H9 (cell line): Measurements from ENCODE around the gene SLC38A9. TPM values are rescaled to one million over a fixed set of nuclear protein-coding genes. Genes with fewer than 3 reads are reported as not detected.

Experiments
- DNase-seq: peaks from one replicate; pipeline ENCODE4 v3.0.0-alpha.2; 2017
- H2AFZ ChIP-seq: one replicate; pipeline ENCODE4 v1.6.1; 2013; ENCODE audit warnings: mild to moderate bottlenecking, low read length, control low read depth, moderate library complexity
- H2AK5ac ChIP-seq: 2 replicates; pipeline ENCODE4 v1.6.1; 2013; ENCODE audit warnings: low read length, control low read depth, mixed read lengths; ENCODE audit not compliant: insufficient read length
- H2BK120ac ChIP-seq: one replicate; pipeline ENCODE4 v1.6.1; 2013; ENCODE audit warnings: low read depth, mild to moderate bottlenecking, low read length, control low read depth, inconsistent platforms; ENCODE audit not compliant: poor library complexity, severe bottlenecking
- H2BK12ac ChIP-seq: 2 replicates; pipeline ENCODE4 v1.6.1; 2013; ENCODE audit warnings: low read length, control low read depth, mixed read lengths, low read depth; ENCODE audit not compliant: insufficient read length
- H2BK15ac ChIP-seq: 2 replicates; pipeline ENCODE4 v1.6.1; 2013; ENCODE audit warnings: low read depth, low read length, control low read depth
- H2BK20ac ChIP-seq: one replicate; pipeline ENCODE4 v1.6.1; 2013; ENCODE audit warnings: low read depth, mild to moderate bottlenecking, low read length, control low read depth, inconsistent platforms; ENCODE audit not compliant: poor library complexity, severe bottlenecking
- H2BK5ac ChIP-seq: 2 replicates; pipeline ENCODE4 v1.6.1; 2013; ENCODE audit warnings: low read length, control low read depth, mixed read lengths; ENCODE audit not compliant: insufficient read length
- H3K14ac ChIP-seq: 2 replicates; pipeline ENCODE4 v1.6.1; 2013; ENCODE audit warnings: low read length, control low read depth; ENCODE audit not compliant: insufficient read depth
- H3K18ac ChIP-seq: 2 replicates; pipeline ENCODE4 v1.6.1; 2013; ENCODE audit warnings: low read depth, mild to moderate bottlenecking, mixed read lengths, low read length, control low read depth; ENCODE audit not compliant: insufficient read length
- H3K23ac ChIP-seq: 2 replicates; pipeline ENCODE4 v1.6.1; 2013; ENCODE audit warnings: low read length, control low read depth, mixed read lengths, low read depth; ENCODE audit not compliant: insufficient read length
- H3K23me2 ChIP-seq: 2 replicates; pipeline ENCODE4 v1.6.1; 2013; ENCODE audit warnings: low read depth, mild to moderate bottlenecking, mixed read lengths, low read length, control low read depth; ENCODE audit not compliant: insufficient read length, poor library complexity, severe bottlenecking
- H3K27ac ChIP-seq: 2 replicates; pipeline ENCODE4 v1.5.1; 2013; ENCODE audit warnings: low read length, control low read depth, mixed read lengths, low read depth; ENCODE audit not compliant: insufficient read length
- H3K27me3 ChIP-seq: 2 replicates; pipeline ENCODE4 v1.6.1; 2013; ENCODE audit warnings: low read length, control low read depth, inconsistent platforms; ENCODE audit not compliant: insufficient read depth
- H3K4ac ChIP-seq: 2 replicates; pipeline ENCODE4 v1.6.1; 2013; ENCODE audit warnings: low read depth, mild to moderate bottlenecking, control low read depth, inconsistent platforms, low read length, moderate library complexity
- H3K4me1 ChIP-seq: 2 replicates; pipeline ENCODE4 v1.6.1; 2013; ENCODE audit warnings: low read length, control low read depth, inconsistent platforms; ENCODE audit not compliant: insufficient read depth
- H3K4me2 ChIP-seq: 2 replicates; pipeline ENCODE4 v1.6.1; 2013; ENCODE audit warnings: low read length, control low read depth, mixed read lengths; ENCODE audit not compliant: insufficient read length, insufficient read depth
- H3K56ac ChIP-seq: 2 replicates; pipeline ENCODE4 v1.6.1; 2013; ENCODE audit warnings: low read depth, mild to moderate bottlenecking, mixed read lengths, low read length, control low read depth; ENCODE audit not compliant: insufficient read length
- H3K79me1 ChIP-seq: 2 replicates; pipeline ENCODE4 v1.6.1; 2013; ENCODE audit warnings: low read depth, mild to moderate bottlenecking, moderate library complexity, low read length, control low read depth, inconsistent platforms; ENCODE audit not compliant: insufficient read depth, poor library complexity, severe bottlenecking
- H3K79me2 ChIP-seq: 2 replicates; pipeline ENCODE4 v1.6.1; 2013; ENCODE audit warnings: low read length, control low read depth, inconsistent platforms; ENCODE audit not compliant: insufficient read depth
- H3K9ac ChIP-seq: 2 replicates; pipeline ENCODE4 v1.6.1; 2013; ENCODE audit warnings: low read length, control low read depth, mixed read lengths; ENCODE audit not compliant: insufficient read length; ENCODE audit errors: extremely low read depth
- H3K9me3 ChIP-seq: one replicate; pipeline ENCODE4 v1.6.1; 2013; ENCODE audit warnings: low read depth, low read length, inconsistent platforms; ENCODE audit not compliant: control insufficient read depth
- H3T11ph ChIP-seq: one replicate; pipeline ENCODE4 v1.6.1; 2013; ENCODE audit warnings: mild to moderate bottlenecking, low read length, control low read depth, inconsistent platforms
- H4K20me1 ChIP-seq: one replicate; pipeline ENCODE4 v1.6.1; 2013; ENCODE audit not compliant: control insufficient read depth, insufficient read length, insufficient read depth
- H4K5ac ChIP-seq: 2 replicates; pipeline ENCODE4 v1.6.1; 2013; ENCODE audit warnings: low read depth, mild to moderate bottlenecking, mixed read lengths, low read length, control low read depth; ENCODE audit not compliant: insufficient read length
- H4K8ac ChIP-seq: replicated peaks from 2 replicates; pipeline ENCODE4 v1.6.1; 2013; ENCODE audit warnings: low read length, control low read depth, mixed read lengths, low read depth; ENCODE audit not compliant: insufficient read length
- H4K91ac ChIP-seq: 2 replicates; pipeline ENCODE4 v1.6.1; 2013; ENCODE audit warnings: low read depth, mild to moderate bottlenecking, moderate library complexity, mixed read lengths, low read length, control low read depth; ENCODE audit not compliant: insufficient read length
- H3K27ac Mint-ChIP-seq, 3 experiments: 2 replicates in 2 of 3; 3 replicates in 1 of 3; pipeline ENCODE4 v1.8.0; 2020 to 2021; ENCODE audit warnings: mixed read lengths in 3 of 3, mild to moderate bottlenecking in 1 of 3, moderate library complexity in 1 of 3
- H3K27me3 Mint-ChIP-seq: 2 replicates; pipeline ENCODE4 v1.8.0; 2021; ENCODE audit warnings: low read depth, mild to moderate bottlenecking, moderate library complexity, mixed read lengths
- H3K36me3 Mint-ChIP-seq, 3 experiments: 2 replicates in 2 of 3; 3 replicates in 1 of 3; pipeline ENCODE4 v1.8.0; 2020 to 2021; ENCODE audit warnings: low read depth in 3 of 3, mixed read lengths in 3 of 3; ENCODE audit not compliant: insufficient read depth in 1 of 3
- H3K4me1 Mint-ChIP-seq, 2 experiments: 2 replicates each; pipeline ENCODE4 v1.8.0; 2020; ENCODE audit warnings: mixed read lengths in 2 of 2
- H3K4me3 Mint-ChIP-seq, 2 experiments: 2 replicates in 1 of 2; 3 replicates in 1 of 2; pipeline ENCODE4 v1.8.0; 2020 to 2021; ENCODE audit warnings: mild to moderate bottlenecking in 2 of 2, mixed read lengths in 2 of 2, moderate library complexity in 1 of 2
- H3K9me3 Mint-ChIP-seq, 2 experiments: 2 replicates in 1 of 2; 3 replicates in 1 of 2; pipeline ENCODE4 v1.8.0; 2020; ENCODE audit warnings: mild to moderate bottlenecking in 2 of 2, mixed read lengths in 2 of 2, moderate library complexity in 1 of 2
- WGBS: extraction: QIAGEN DNeasy Blood & Tissue Kit; methylation state at CpG from one replicate; pipeline ENCODE4 v1.1.7; 2013; ENCODE audit warnings: missing lambda C conversion rate, low lambda C conversion rate, mixed read lengths; ENCODE audit not compliant: insufficient read length; ENCODE audit errors: extremely low coverage; 5-methylcytosine and 5-hydroxymethylcytosine counted together
- total RNA-seq: library from RNA; stranded (reverse); gene quantifications from 2 replicates; pipeline ENCODE4 v1.2.1, GENCODE V29; 2021
- TF ChIP-seq, protein P1 (sequence below): fragments of 200-600 bp; sonication (generic); conservative IDR thresholded peaks from 3 replicates; pipeline ENCODE4 v1.8.0; 2021; ENCODE audit warnings: antibody characterized with exemption, mild to moderate bottlenecking

SLC38A9 gene
- total RNA-seq, 1 experiment from 2014 or later: 48.5 TPM

DNA sequence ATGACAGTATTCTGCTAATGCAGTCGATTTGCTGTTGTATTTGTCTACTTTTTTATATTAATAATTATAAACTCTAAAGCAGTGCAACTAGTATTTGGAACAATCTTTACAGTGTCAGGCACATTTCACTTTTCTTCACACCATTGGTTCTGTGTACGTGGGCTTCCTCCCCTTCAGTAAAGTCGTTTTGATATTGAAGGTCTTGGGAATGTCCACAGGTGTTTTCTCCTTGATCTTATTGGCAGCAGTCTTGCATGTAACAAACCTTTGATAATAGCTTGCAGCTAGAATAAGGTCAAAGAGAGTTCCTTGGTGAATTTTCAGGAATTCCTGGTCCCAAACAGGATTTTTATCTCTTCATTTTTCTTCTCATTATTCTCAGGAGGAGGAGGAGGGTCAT is 37.9 kb upstream of the SLC38A9 start:
- H3K56ac ChIP-seq: no peak overlapping the region
- no CpG with 5 or more reads among the region's 3 CpGs for WGBS
- H2BK120ac ChIP-seq: no peak overlapping the region
- H3K36me3 Mint-ChIP-seq: no peaks in the 10 kb centered on the region
- H3K27ac ChIP-seq: no peak overlapping the region
- H2BK5ac ChIP-seq: no peak overlapping the region
- no peaks in the 10 kb centered on the region for H4K20me1 ChIP-seq
- no peak for DNase-seq
- H4K91ac ChIP-seq: no peak overlapping the region
- no peak overlapping the region for H2AK5ac ChIP-seq
- TF ChIP-seq, protein P1, sequence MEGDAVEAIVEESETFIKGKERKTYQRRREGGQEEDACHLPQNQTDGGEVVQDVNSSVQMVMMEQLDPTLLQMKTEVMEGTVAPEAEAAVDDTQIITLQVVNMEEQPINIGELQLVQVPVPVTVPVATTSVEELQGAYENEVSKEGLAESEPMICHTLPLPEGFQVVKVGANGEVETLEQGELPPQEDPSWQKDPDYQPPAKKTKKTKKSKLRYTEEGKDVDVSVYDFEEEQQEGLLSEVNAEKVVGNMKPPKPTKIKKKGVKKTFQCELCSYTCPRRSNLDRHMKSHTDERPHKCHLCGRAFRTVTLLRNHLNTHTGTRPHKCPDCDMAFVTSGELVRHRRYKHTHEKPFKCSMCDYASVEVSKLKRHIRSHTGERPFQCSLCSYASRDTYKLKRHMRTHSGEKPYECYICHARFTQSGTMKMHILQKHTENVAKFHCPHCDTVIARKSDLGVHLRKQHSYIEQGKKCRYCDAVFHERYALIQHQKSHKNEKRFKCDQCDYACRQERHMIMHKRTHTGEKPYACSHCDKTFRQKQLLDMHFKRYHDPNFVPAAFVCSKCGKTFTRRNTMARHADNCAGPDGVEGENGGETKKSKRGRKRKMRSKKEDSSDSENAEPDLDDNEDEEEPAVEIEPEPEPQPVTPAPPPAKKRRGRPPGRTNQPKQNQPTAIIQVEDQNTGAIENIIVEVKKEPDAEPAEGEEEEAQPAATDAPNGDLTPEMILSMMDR: no peak
- no peaks in the 10 kb centered on the region for H3K9me3 Mint-ChIP-seq
- H3K23me2 ChIP-seq: no peaks in the 10 kb centered on the region
- no peak overlapping the region for H2BK20ac ChIP-seq
- no peak overlapping the region for H3K4ac ChIP-seq
- no peak overlapping the region for H4K5ac ChIP-seq
- H2BK12ac ChIP-seq: no peak overlapping the region
- H3K4me2 ChIP-seq: no peak overlapping the region
- no peaks in the 10 kb centered on the region for H3K79me2 ChIP-seq
- H3K79me1 ChIP-seq: no peaks in the 10 kb centered on the region
- H3K27ac Mint-ChIP-seq: no peak overlapping the region
- no peak overlapping the region for H3K14ac ChIP-seq
- peaks cover 5 to 6% of the 10 kb centered on the region in 2 experiments; a peak in 3 of 4 replicates for H3K4me1 Mint-ChIP-seq
- no peak overlapping the region for H4K8ac ChIP-seq
- H3K18ac ChIP-seq: no peak overlapping the region
- no peaks in the 10 kb centered on the region for H3K4me1 ChIP-seq
- H3K27me3 ChIP-seq: no peaks in the 10 kb centered on the region
- H3T11ph ChIP-seq: no peak overlapping the region
- H3K9ac ChIP-seq: no peak overlapping the region
- no peak overlapping the region for H3K4me3 Mint-ChIP-seq
- no peak overlapping the region for H3K23ac ChIP-seq
- H2BK15ac ChIP-seq: no peak overlapping the region
- no peaks in the 10 kb centered on the region for H3K9me3 ChIP-seq
- H3K27me3 Mint-ChIP-seq: no peaks in the 10 kb centered on the region
- no peak overlapping the region for H2AFZ ChIP-seq
